ENCODE results near the gene REN. TPM values are rescaled to one million over a fixed set of nuclear protein-coding genes. Genes with fewer than 3 reads are reported as not detected.

Gene REN
- total and polyA plus RNA-seq, 12 donors = 0.24 to 3.6 (median 0.95) TPM; not detected in 3

GRCh38 chr1:204194080-204194479 is 27.9 kb upstream of the REN start:
- intact Hi-C loops (cut with DNase I) = no loop called here

GRCh38 chr1:204192589-204193352 is 26.6 kb upstream of the REN start:
- 74 to 82% (median 79%) methylated on average over 3 of the region's 3 CpGs for WGBS, 4 donors
- Histone ChIP-seq H3K4me3 (no peak overlapping the region), H3K36me3 (replicated peaks in 1 of 2) (no peaks in the 10 kb centered on the region), H3K27me3 (peaks cover 15% of the 10 kb centered on the region), H3K9me3 (replicated peaks in 1 of 3) (no peaks in the 10 kb centered on the region), H3K27ac (no peak overlapping the region), H3K4me1 (replicated peaks in 1 of 2) (no peaks in the 10 kb centered on the region)
- no peak for DNase-seq
- intact Hi-C loops (cut with DNase I) = no loop called here
- TF ChIP-seq POLR2A (IDR thresholded peaks at IDR 0.05) = no peak

More at GRCh38 chr1:204194080-204194479, 27.9 kb upstream of the REN start:
- H3K36me3 ChIP-seq (replicated peaks in 1 of 2) = no peaks in the 10 kb centered on the region
- TF ChIP-seq CTCF (IDR thresholded peaks at IDR 0.05) = no peak
- no peak for TF ChIP-seq POLR2A (IDR thresholded peaks at IDR 0.05)
- no peak overlapping the region for H3K4me3 ChIP-seq
- WGBS, 4 donors = 83 to 91% (median 87%) methylated on average over 2 of the region's 2 CpGs
- no peaks in the 10 kb centered on the region for H3K9me3 ChIP-seq (replicated peaks in 1 of 3)
- no peak for DNase-seq
- H3K27me3 ChIP-seq = peaks cover 6% of the 10 kb centered on the region
- no peaks in the 10 kb centered on the region for H3K4me1 ChIP-seq (replicated peaks in 1 of 2)
- H3K27ac ChIP-seq = no peak overlapping the region

DNA sequence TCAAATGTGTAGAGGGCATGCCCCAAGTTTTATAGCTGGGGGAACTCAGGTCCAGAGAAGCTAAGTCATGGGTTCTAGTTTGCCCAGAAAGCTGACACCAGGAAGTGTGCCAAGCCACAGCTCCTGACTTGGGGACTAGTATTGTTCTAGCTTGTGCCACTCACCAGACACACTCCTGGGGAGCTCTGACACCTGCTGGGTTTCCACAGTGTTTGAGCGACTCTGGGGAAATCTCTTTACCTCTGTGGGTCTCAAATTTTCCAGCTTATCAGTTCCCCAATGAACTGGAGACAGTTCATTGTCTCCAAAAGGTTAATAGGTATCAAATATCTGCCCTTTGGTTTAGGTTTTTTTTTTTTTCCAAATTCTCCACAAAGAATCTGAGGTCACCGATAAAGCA is 25.9 kb upstream of the REN start:
- Histone ChIP-seq H3K4me1 (replicated peaks in 1 of 2) (no peaks in the 10 kb centered on the region), H3K4me3 (no peak overlapping the region), H3K9me3 (replicated peaks in 1 of 3) (no peaks in the 10 kb centered on the region), H3K27ac (no peak overlapping the region), H3K27me3 (peaks cover 19% of the 10 kb centered on the region), H3K36me3 (replicated peaks in 1 of 2) (no peaks in the 10 kb centered on the region)
- TF ChIP-seq POLR2A (IDR thresholded peaks at IDR 0.05) (no peak), CTCF (IDR thresholded peaks at IDR 0.05) (no peak)
- 88 to 95% (median 94%) methylated on average over 2 of the region's 2 CpGs for WGBS, 4 donors
- DNase-seq = no peak
- intact Hi-C loops (cut with DNase I) = no loop called here

- H3K27me3 ChIP-seq = peaks cover 19% of the 10 kb centered on the region
- H3K36me3 ChIP-seq (replicated peaks in 1 of 2) = no peaks in the 10 kb centered on the region
- H3K9me3 ChIP-seq (replicated peaks in 1 of 3) = no peaks in the 10 kb centered on the region
- H3K4me1 ChIP-seq (replicated peaks in 1 of 2) = no peaks in the 10 kb centered on the region
- intact Hi-C loops (cut with DNase I) = no loop called here
- no peak for DNase-seq
- H3K27ac ChIP-seq = no peak overlapping the region
- H3K4me3 ChIP-seq = no peak overlapping the region
- TF ChIP-seq CTCF (IDR thresholded peaks at IDR 0.05) = no peak
- TF ChIP-seq POLR2A (IDR thresholded peaks at IDR 0.05) = no peak
- 77 to 97% (median 89%) methylated on average over 5 to 7 of the region's 7 CpGs for WGBS, 4 donors
These were observed 25.3 kb upstream of the REN start for GRCh38 chr1:204191456-204191855.
